Tibial nerve (tissue), 3 donors: ENCODE data around the gene VCAN.

ENCODE experiments used
- CTCF ChIP-seq, 5 experiments: fragments of 200-600 bp in 3 of 5; fragments of 450-650 bp in 2 of 5; sonication (generic) in 3 of 5; IDR thresholded peaks; one replicate each; pipeline ENCODE4 v1.5.1; 2016 to 2019; ENCODE audit warnings: antibody characterized with exemption in 5 of 5, mild to moderate bottlenecking in 3 of 5, moderate library complexity in 2 of 5
- POLR2A ChIP-seq, 2 donors: fragments of 450-650 bp; IDR thresholded peaks; one replicate each; pipeline ENCODE4 v1.6.1; 2017; ENCODE audit warnings: antibody characterized with exemption in 2 of 2, mild to moderate bottlenecking in 2 of 2, moderate library complexity in 2 of 2

- TF ChIP-seq CTCF (IDR thresholded peaks at IDR 0.05) (no peak), POLR2A (IDR thresholded peaks at IDR 0.05) (no peak)
Measured at GRCh38 chr5:83474991-83475390, 3.4 kb downstream of the VCAN start.
